Measurements from ENCODE around the gene CCZ1B.
"Not testable (repeated sequence)": the region's sequence is repeated elsewhere in the genome, so short reads cannot be mapped to it uniquely, and the experiment has no call there.

- not testable (repeated sequence) for TF ChIP-seq BHLHE40 (IDR thresholded peaks at IDR 0.05; ENCODE audit: borderline replicate concordance); FOXM1 (IDR thresholded peaks at IDR 0.05; ENCODE audit: borderline replicate concordance); ZNF384 (IDR thresholded peaks at IDR 0.05); FOXA1 (IDR thresholded peaks at IDR 0.05)
These were observed 72.1 kb downstream of the CCZ1B start, which contains the start of gene RSPH10B2 for GRCh38 chr7:6753964-6754363.

All from HEK293T (cell line).